Hepatocyte (in vitro differentiated cells): ENCODE results near the gene PRDM9. TPM values are rescaled to one million over a fixed set of nuclear protein-coding genes. Genes with fewer than 3 reads are reported as not detected.

Experiments
- DNase-seq: peaks from one replicate; pipeline ENCODE4 v3.0.0-alpha.2; 2016; ENCODE audit warnings: low spot score
- H2AFZ ChIP-seq: fragments of 200-600 bp; sonication (generic); 2 replicates; pipeline ENCODE4 v1.6.0; 2016; ENCODE audit warnings: antibody characterized with exemption, mild to moderate bottlenecking
- H3K27ac ChIP-seq: fragments of 200-600 bp; sonication (generic); 2 replicates; pipeline ENCODE4 v1.5.1; 2016; ENCODE audit warnings: mild to moderate bottlenecking
- H3K27me3 ChIP-seq: fragments of 200-600 bp; sonication (generic); 2 replicates; pipeline ENCODE4 v1.6.1; 2016
- H3K36me3 ChIP-seq: fragments of 200-600 bp; sonication (generic); replicated peaks from 2 replicates; pipeline ENCODE4 v1.5.1; 2016; ENCODE audit warnings: low read depth; ENCODE audit not compliant: insufficient read depth
- H3K4me1 ChIP-seq: fragments of 200-600 bp; sonication (generic); 2 replicates; pipeline ENCODE4 v1.5.1; 2016; ENCODE audit warnings: mild to moderate bottlenecking, moderate library complexity; ENCODE audit not compliant: insufficient read depth
- H3K4me2 ChIP-seq: fragments of 200-600 bp; sonication (generic); 2 replicates; pipeline ENCODE4 v1.6.0; 2016
- H3K4me3 ChIP-seq: fragments of 200-600 bp; sonication (generic); 2 replicates; pipeline ENCODE4 v1.5.1; 2016; ENCODE audit warnings: mild to moderate bottlenecking
- H3K79me2 ChIP-seq: fragments of 200-600 bp; sonication (generic); 2 replicates; pipeline ENCODE4 v1.6.0; 2017; ENCODE audit warnings: mild to moderate bottlenecking
- H3K9me2 ChIP-seq: fragments of 200-600 bp; sonication (generic); replicated peaks from 2 replicates; pipeline ENCODE4 v1.6.0; 2017; ENCODE audit warnings: mild to moderate bottlenecking; ENCODE audit not compliant: insufficient read depth
- H3K9me3 ChIP-seq: fragments of 200-600 bp; sonication (generic); 2 replicates; pipeline ENCODE4 v1.5.1; 2016; ENCODE audit warnings: low read depth, mild to moderate bottlenecking
- H4K20me1 ChIP-seq: fragments of 200-600 bp; sonication (generic); 2 replicates; pipeline ENCODE4 v1.6.0; 2016; ENCODE audit warnings: mild to moderate bottlenecking; ENCODE audit not compliant: insufficient read depth, poor library complexity, severe bottlenecking
- CTCF ChIP-seq: fragments of 200-600 bp; sonication (generic); IDR thresholded peaks from 2 replicates; pipeline ENCODE4 v1.5.1; 2016; ENCODE audit warnings: antibody characterized with exemption, mild to moderate bottlenecking; ENCODE audit not compliant: poor library complexity
- EZH2 ChIP-seq: fragments of 200-600 bp; sonication (generic); IDR thresholded peaks from 2 replicates; pipeline ENCODE4 v1.6.1; 2016; ENCODE audit warnings: antibody characterized with exemption, mild to moderate bottlenecking, borderline replicate concordance
- EZH2phosphoT487 ChIP-seq: fragments of 200-600 bp; sonication (generic); IDR thresholded peaks from one replicate; pipeline ENCODE4 v1.6.1; 2018; ENCODE audit warnings: antibody characterized with exemption, mild to moderate bottlenecking, low read depth, moderate library complexity; ENCODE audit not compliant: unreplicated experiment, severe bottlenecking
- WGBS: methylation state at CpG from one replicate; pipeline ENCODE4 v1.1.6; 2016; ENCODE audit warnings: low lambda C conversion rate; ENCODE audit errors: missing lambda C conversion rate; 5-methylcytosine and 5-hydroxymethylcytosine counted together
- polyA plus RNA-seq: library from polyadenylated mRNA; unstranded; fragments of >200 nt; fragmentation: Nextera tagmentation; extraction: Ambion mirVana; gene quantifications from 2 replicates; pipeline ENCODE4 v1.2.1, GENCODE V29; 2016
- total RNA-seq: library from RNA; depleted of rRNA; stranded (reverse); fragments of >200 nt; gene quantifications from 2 replicates; pipeline ENCODE4 v1.2.3, GENCODE V29; 2014

PRDM9 gene
- total RNA-seq: 0.56 TPM in 1 of 2 replicates, not detected in the other
- not detected in 2 replicates for polyA plus RNA-seq

- Histone ChIP-seq H3K36me3 (no peaks in the 10 kb centered on the region), H3K79me2 (no peaks in the 10 kb centered on the region), H3K27ac (no peak within 1 kb of the TSS), H3K9me3 (no peaks in the 10 kb centered on the region), H3K9me2 (no peaks in the 10 kb centered on the region), H3K27me3 (no peaks in the 10 kb centered on the region), H2AFZ (no peak within 1 kb of the TSS), H3K4me3 (no peak within 1 kb of the TSS), H3K4me1 (no peaks in the 10 kb centered on the region), H3K4me2 (no peak within 1 kb of the TSS), H4K20me1 (no peaks in the 10 kb centered on the region)
- DNase-seq: no peak
- WGBS: 98% methylated on average over 27 of the region's 27 CpGs
- TF ChIP-seq EZH2: no peak
- TF ChIP-seq EZH2phosphoT487: no peak
- no peak for TF ChIP-seq CTCF
Measured at GRCh38 chr5:23507278-23507685, at the start of gene PRDM9. Gene PRDM9 (plus strand): TSS chr5:23507609. CDS start chr5:23509034, 1,425 bp downstream.

- H3K27me3 ChIP-seq: no peaks in the 10 kb centered on the region
- H2AFZ ChIP-seq: no peak overlapping the region
Measured at GRCh38 chr5:23457780-23458179, 49.6 kb upstream of the PRDM9 start.

GRCh38 chr5:23459214-23459613 is 48.2 kb upstream of the PRDM9 start:
- Histone ChIP-seq H3K4me3 (no peak overlapping the region), H4K20me1 (no peaks in the 10 kb centered on the region), H3K27me3 (no peaks in the 10 kb centered on the region), H3K9me2 (no peaks in the 10 kb centered on the region), H3K36me3 (no peaks in the 10 kb centered on the region), H3K4me2 (no peak overlapping the region), H3K9me3 (no peaks in the 10 kb centered on the region), H2AFZ (no peak overlapping the region), H3K79me2 (no peaks in the 10 kb centered on the region), H3K27ac (no peak overlapping the region), H3K4me1 (no peaks in the 10 kb centered on the region)
- WGBS: 92% methylated on average over 3 of the region's 3 CpGs
- no peak for DNase-seq
- TF ChIP-seq EZH2phosphoT487: no peak
- no peak for TF ChIP-seq EZH2
- TF ChIP-seq CTCF: no peak

More at GRCh38 chr5:23457780-23458179, 49.6 kb upstream of the PRDM9 start:
- H3K27ac ChIP-seq: no peak overlapping the region
- no peaks in the 10 kb centered on the region for H3K36me3 ChIP-seq
- TF ChIP-seq EZH2 (no peak), EZH2phosphoT487 (no peak), CTCF (no peak)
- H3K9me2 ChIP-seq: no peaks in the 10 kb centered on the region
- no peaks in the 10 kb centered on the region for H4K20me1 ChIP-seq
- H3K9me3 ChIP-seq: no peaks in the 10 kb centered on the region
- WGBS: 56% methylated on average over 3 of the region's 3 CpGs
- H3K4me2 ChIP-seq: no peak overlapping the region
- no peaks in the 10 kb centered on the region for H3K4me1 ChIP-seq
- H3K79me2 ChIP-seq: no peaks in the 10 kb centered on the region
- no peak overlapping the region for H3K4me3 ChIP-seq
- DNase-seq: no peak

- no peak for TF ChIP-seq CTCF
- no peak for TF ChIP-seq EZH2phosphoT487
- no peak for TF ChIP-seq EZH2
- no peak for DNase-seq
- H3K27ac ChIP-seq: no peak overlapping the region
- H3K79me2 ChIP-seq: no peaks in the 10 kb centered on the region
- H2AFZ ChIP-seq: no peak overlapping the region
- no peaks in the 10 kb centered on the region for H3K4me1 ChIP-seq
- no peak overlapping the region for H3K4me2 ChIP-seq
- H3K9me2 ChIP-seq: no peaks in the 10 kb centered on the region
- H3K9me3 ChIP-seq: no peaks in the 10 kb centered on the region
- H3K36me3 ChIP-seq: no peaks in the 10 kb centered on the region
- H3K27me3 ChIP-seq: no peaks in the 10 kb centered on the region
- no peaks in the 10 kb centered on the region for H4K20me1 ChIP-seq
- H3K4me3 ChIP-seq: no peak overlapping the region
- 90% methylated on average over 1 of the region's 1 CpG for WGBS
Measured at GRCh38 chr5:23461576-23461975, 45.8 kb upstream of the PRDM9 start.
